ENCODE data around the gene TEAD1.

- TF ChIP-seq, protein P1, sequence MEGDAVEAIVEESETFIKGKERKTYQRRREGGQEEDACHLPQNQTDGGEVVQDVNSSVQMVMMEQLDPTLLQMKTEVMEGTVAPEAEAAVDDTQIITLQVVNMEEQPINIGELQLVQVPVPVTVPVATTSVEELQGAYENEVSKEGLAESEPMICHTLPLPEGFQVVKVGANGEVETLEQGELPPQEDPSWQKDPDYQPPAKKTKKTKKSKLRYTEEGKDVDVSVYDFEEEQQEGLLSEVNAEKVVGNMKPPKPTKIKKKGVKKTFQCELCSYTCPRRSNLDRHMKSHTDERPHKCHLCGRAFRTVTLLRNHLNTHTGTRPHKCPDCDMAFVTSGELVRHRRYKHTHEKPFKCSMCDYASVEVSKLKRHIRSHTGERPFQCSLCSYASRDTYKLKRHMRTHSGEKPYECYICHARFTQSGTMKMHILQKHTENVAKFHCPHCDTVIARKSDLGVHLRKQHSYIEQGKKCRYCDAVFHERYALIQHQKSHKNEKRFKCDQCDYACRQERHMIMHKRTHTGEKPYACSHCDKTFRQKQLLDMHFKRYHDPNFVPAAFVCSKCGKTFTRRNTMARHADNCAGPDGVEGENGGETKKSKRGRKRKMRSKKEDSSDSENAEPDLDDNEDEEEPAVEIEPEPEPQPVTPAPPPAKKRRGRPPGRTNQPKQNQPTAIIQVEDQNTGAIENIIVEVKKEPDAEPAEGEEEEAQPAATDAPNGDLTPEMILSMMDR (IDR thresholded peaks at IDR 0.05) = no peak
- no peak for TF ChIP-seq POLR2A (IDR thresholded peaks at IDR 0.05)
These were observed 269.1 kb downstream of the TEAD1 start for GRCh38 chr11:12943311-12943710.
